AG10803 (cell line): ENCODE measurements around the gene FAIM2.

Source experiments
- DNase-seq: peaks from one replicate; pipeline ENCODE4 v3.0.0; 2010; ENCODE audit warnings: low read depth
- H3K4me3 ChIP-seq: 2 replicates; pipeline ENCODE4 v1.5.1; 2011; ENCODE audit warnings: mild to moderate bottlenecking, low read length, control low read depth
- CTCF ChIP-seq: conservative IDR thresholded peaks from 2 replicates; pipeline ENCODE4 v1.5.1; 2011; ENCODE audit warnings: mild to moderate bottlenecking, low read length, control low read depth, inconsistent platforms

FAIM2 gene

GRCh38 chr12:49901026-49901425 lies 2.7 kb downstream of the FAIM2 start:
- no peak for DNase-seq
- no peak for TF ChIP-seq CTCF
- no peak overlapping the region for H3K4me3 ChIP-seq

- TF ChIP-seq CTCF, result no peak
- DNase-seq, result no peak
- H3K4me3 ChIP-seq, result no peak overlapping the region
Measured at GRCh38 chr12:49900371-49900770, 3.3 kb downstream of the FAIM2 start.

GRCh38 chr12:49899921-49900320 lies 3.8 kb downstream of the FAIM2 start:
- H3K4me3 ChIP-seq, result no peak overlapping the region
- no peak for TF ChIP-seq CTCF

GRCh38 chr12:49899286-49899843 lies 4.3 kb downstream of the FAIM2 start:
- no peak overlapping the region for H3K4me3 ChIP-seq
- TF ChIP-seq CTCF, result no peak
- no peak for DNase-seq

More at GRCh38 chr12:49899921-49900320, 3.8 kb downstream of the FAIM2 start:
- no peak for DNase-seq

GRCh38 chr12:49897276-49897675 lies 6.4 kb downstream of the FAIM2 start:
- no peak overlapping the region for H3K4me3 ChIP-seq
- DNase-seq, result no peak
- no peak for TF ChIP-seq CTCF

- no peak overlapping the region for H3K4me3 ChIP-seq
- no peak for DNase-seq
- no peak for TF ChIP-seq CTCF
Measured at GRCh38 chr12:49895773-49896172, 7.9 kb downstream of the FAIM2 start.

GRCh38 chr12:49894751-49895148 lies 8.9 kb downstream of the FAIM2 start:
- no peak for TF ChIP-seq CTCF
- DNase-seq, result no peak
- no peak overlapping the region for H3K4me3 ChIP-seq
